ENCODE results near the gene NEU4. TPM values are rescaled to one million over a fixed set of nuclear protein-coding genes. Genes with fewer than 3 reads are reported as not detected.
A peak's percentile ranks its signal among the peaks of the same experiment; 100 is the strongest.

The NEU4 gene
- total RNA-seq, 3 donors from 2014 or later = 41.4 to 72.5 (median 71.0) TPM

GRCh38 chr2:241843321-241844065 lies 34.5 kb downstream of the NEU4 start:
- intact Hi-C loops (cut with DNase I, micrococcal nuclease) = no loop called here
- no peak overlapping the region for H3K4me3 ChIP-seq
- peak in 2 of 3 donors; percentile 39 to 50 for DNase-seq
- TF ChIP-seq, protein P1, sequence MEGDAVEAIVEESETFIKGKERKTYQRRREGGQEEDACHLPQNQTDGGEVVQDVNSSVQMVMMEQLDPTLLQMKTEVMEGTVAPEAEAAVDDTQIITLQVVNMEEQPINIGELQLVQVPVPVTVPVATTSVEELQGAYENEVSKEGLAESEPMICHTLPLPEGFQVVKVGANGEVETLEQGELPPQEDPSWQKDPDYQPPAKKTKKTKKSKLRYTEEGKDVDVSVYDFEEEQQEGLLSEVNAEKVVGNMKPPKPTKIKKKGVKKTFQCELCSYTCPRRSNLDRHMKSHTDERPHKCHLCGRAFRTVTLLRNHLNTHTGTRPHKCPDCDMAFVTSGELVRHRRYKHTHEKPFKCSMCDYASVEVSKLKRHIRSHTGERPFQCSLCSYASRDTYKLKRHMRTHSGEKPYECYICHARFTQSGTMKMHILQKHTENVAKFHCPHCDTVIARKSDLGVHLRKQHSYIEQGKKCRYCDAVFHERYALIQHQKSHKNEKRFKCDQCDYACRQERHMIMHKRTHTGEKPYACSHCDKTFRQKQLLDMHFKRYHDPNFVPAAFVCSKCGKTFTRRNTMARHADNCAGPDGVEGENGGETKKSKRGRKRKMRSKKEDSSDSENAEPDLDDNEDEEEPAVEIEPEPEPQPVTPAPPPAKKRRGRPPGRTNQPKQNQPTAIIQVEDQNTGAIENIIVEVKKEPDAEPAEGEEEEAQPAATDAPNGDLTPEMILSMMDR (IDR thresholded peaks at IDR 0.05) = no peak
- ATAC-seq = no peak
- no peaks in the 10 kb centered on the region for H3K36me3 ChIP-seq (ENCODE audit: low read depth)
- peaks cover 6% of the 10 kb centered on the region for H3K4me1 ChIP-seq (ENCODE audit: low read depth)
- H3K9me3 ChIP-seq = no peaks in the 10 kb centered on the region

DNA sequence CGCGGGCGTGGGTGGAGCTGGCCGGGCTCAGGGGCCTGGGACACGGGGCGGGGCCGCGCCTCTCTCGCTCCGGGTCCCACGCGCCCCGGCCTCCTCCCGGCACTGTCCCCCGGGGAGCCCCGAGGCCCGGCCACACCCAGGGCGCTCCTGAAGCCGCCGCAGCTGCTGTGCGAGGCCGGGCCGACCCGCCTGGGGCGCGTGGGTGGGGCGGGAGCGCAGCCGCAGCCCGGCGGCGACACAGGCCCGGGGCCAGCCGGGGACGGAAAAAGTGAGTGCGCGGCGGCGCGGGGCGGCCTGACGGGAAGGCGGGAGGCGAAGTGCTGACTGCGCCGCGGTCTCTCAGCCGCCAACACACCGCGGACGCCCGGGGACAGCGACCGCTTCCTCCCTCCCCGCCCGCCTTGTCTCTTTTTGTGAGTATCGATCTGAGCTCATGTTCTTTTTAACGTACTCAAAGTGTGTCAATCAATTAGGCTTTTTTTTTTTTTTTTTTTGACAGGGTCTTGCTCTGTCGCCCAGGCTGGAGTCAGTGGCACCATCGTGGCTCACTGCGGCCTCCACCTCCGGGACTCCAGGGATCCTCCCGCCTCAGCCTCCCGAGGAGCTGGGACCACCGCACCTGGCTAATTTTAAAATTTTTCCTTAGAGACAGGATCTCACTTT lies 35.2 kb downstream of the NEU4 start:
- ATAC-seq (peak; percentile 97), DNase-seq (peak; percentile 79 to 86 (median 84))
- H3K36me3 ChIP-seq (ENCODE audit: low read depth) = no peaks in the 10 kb centered on the region
- TF ChIP-seq, protein P1 (IDR thresholded peaks at IDR 0.05) = no peak
- intact Hi-C loops (cut with DNase I, micrococcal nuclease) = no loop called here
- H3K4me3 ChIP-seq = no peak overlapping the region
- peaks cover 6% of the 10 kb centered on the region for H3K4me1 ChIP-seq (ENCODE audit: low read depth)
- H3K9me3 ChIP-seq = no peaks in the 10 kb centered on the region

GRCh38 chr2:241844831-241845578 lies 36.0 kb downstream of the NEU4 start:
- peak in 1 of 3 donors; percentile 32 for DNase-seq
- no peaks in the 10 kb centered on the region for H3K9me3 ChIP-seq
- H3K36me3 ChIP-seq (ENCODE audit: low read depth) = no peaks in the 10 kb centered on the region
- TF ChIP-seq, protein P1 (IDR thresholded peaks at IDR 0.05) = no peak
- intact Hi-C loops (cut with DNase I, micrococcal nuclease) = no loop called here
- ATAC-seq = no peak
- H3K4me3 ChIP-seq = no peak overlapping the region
- H3K4me1 ChIP-seq (ENCODE audit: low read depth) = peaks cover 6% of the 10 kb centered on the region

DNA sequence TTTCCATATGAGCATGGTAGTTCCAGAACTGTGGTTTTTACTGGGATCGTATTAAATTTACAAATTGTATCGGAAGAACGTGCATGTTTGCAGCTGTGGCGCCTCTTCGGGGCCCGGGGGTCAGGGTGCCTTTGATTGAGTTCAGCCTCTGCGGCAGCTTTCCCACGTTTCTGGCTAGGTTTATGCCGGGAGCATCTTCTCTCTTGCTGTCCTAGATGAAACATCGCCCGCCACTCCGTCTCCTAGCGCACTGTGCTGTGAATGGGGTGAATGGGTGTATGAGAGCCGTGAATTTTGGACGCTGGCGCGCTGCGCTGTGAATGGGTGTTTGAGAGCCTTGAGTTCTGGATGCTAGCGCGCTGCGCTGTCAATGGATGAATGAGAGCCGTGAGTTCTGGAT lies 37.4 kb downstream of the NEU4 start:
- Histone ChIP-seq H3K36me3 (ENCODE audit: low read depth) (no peaks in the 10 kb centered on the region), H3K4me3 (no peak overlapping the region), H3K4me1 (ENCODE audit: low read depth) (peaks cover 6% of the 10 kb centered on the region), H3K9me3 (no peaks in the 10 kb centered on the region)
- TF ChIP-seq, protein P1 (IDR thresholded peaks at IDR 0.05) = no peak
- DNase-seq = peak in 1 of 3 donors; percentile 21
- no peak for ATAC-seq
- intact Hi-C loops (cut with DNase I, micrococcal nuclease) = no loop called here

GRCh38 chr2:241848761-241849615 lies 40.0 kb downstream of the NEU4 start:
- ATAC-seq = no peak
- DNase-seq = peak in 2 of 3 donors; percentile 14 to 37
- Histone ChIP-seq H3K36me3 (ENCODE audit: low read depth) (no peaks in the 10 kb centered on the region), H3K9me3 (no peaks in the 10 kb centered on the region), H3K4me1 (ENCODE audit: low read depth) (peaks cover 6% of the 10 kb centered on the region), H3K4me3 (no peak overlapping the region)
- TF ChIP-seq, protein P1 (IDR thresholded peaks at IDR 0.05) = no peak
- intact Hi-C loops (cut with DNase I, micrococcal nuclease) = no loop called here
